ENCODE data around the gene FNBP1.

DNA sequence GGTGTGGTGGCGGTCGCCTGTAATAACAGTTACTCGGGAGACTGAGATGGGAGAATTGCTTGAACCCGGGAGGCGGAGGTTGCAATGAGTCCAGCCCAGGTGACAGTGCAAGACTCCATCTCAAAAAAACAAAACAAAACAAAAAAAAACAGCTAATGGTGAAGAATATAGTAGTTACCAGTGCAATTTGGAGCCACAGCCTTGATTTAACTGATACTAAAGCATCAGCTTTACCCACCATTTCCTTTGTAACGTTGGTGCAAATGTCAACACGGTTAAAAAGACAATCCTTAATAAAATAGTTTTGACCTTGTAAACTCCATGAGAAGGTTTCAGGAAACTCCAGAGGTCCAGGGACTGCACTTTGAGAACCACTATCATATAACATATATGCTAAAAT lies 41.8 kb downstream of the FNBP1 start:
- TF ChIP-seq STAT5B (CRISPR knock-in tag; IDR thresholded peaks at IDR 0.05): no peak
- no peak for TF ChIP-seq FIP1L1 (IDR thresholded peaks at IDR 0.05; ENCODE audit: borderline replicate concordance, insufficient read depth, low read depth, low read length)
- no peak for TF ChIP-seq EP300 (IDR thresholded peaks at IDR 0.05; ENCODE audit: low read depth in 2 of 2, low read length in 2 of 2)
- TF ChIP-seq EP300 (CRISPR knock-in tag; IDR thresholded peaks at IDR 0.05; ENCODE audit: borderline replicate concordance): no peak
- no peak for TF ChIP-seq FOXA3 (CRISPR knock-in tag; IDR thresholded peaks at IDR 0.05)
- TF ChIP-seq TSC22D2 (CRISPR knock-in tag; IDR thresholded peaks at IDR 0.05; ENCODE audit: borderline replicate concordance): no peak
- TF ChIP-seq SIN3A (IDR thresholded peaks at IDR 0.05; ENCODE audit: borderline replicate concordance, low read depth, low read length): no peak
- no peak for TF ChIP-seq HNRNPL (IDR thresholded peaks at IDR 0.05; ENCODE audit: low read depth, low read length)
- TF ChIP-seq, protein P1, sequence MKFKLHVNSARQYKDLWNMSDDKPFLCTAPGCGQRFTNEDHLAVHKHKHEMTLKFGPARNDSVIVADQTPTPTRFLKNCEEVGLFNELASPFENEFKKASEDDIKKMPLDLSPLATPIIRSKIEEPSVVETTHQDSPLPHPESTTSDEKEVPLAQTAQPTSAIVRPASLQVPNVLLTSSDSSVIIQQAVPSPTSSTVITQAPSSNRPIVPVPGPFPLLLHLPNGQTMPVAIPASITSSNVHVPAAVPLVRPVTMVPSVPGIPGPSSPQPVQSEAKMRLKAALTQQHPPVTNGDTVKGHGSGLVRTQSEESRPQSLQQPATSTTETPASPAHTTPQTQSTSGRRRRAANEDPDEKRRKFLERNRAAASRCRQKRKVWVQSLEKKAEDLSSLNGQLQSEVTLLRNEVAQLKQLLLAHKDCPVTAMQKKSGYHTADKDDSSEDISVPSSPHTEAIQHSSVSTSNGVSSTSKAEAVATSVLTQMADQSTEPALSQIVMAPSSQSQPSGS (CRISPR knock-in tag; IDR thresholded peaks at IDR 0.05): no peak
- TF ChIP-seq CBX1 (IDR thresholded peaks at IDR 0.05; ENCODE audit: low read depth): no peak
- no peak for TF ChIP-seq PLRG1 (conservative IDR thresholded peaks at IDR 0.05)
